Measurements from ENCODE around the gene SLX4IP.

Gene SLX4IP

GRCh38 chr20:10652185-10652584, 217.1 kb downstream of the SLX4IP start:
- H3K4me3 ChIP-seq (ENCODE audit: low read length) = no peak overlapping the region
- no peak for TF ChIP-seq CTCF (IDR thresholded peaks at IDR 0.05; ENCODE audit: insufficient read depth, low read depth, low read length, missing control alignments)
- no peak for DNase-seq (ENCODE audit: low read depth)

- DNase-seq (ENCODE audit: low read depth) = no peak
- TF ChIP-seq CTCF (IDR thresholded peaks at IDR 0.05; ENCODE audit: insufficient read depth, low read depth, low read length, missing control alignments) = no peak
- no peak overlapping the region for H3K4me3 ChIP-seq (ENCODE audit: low read length)
Observed at GRCh38 chr20:10652660-10653261, 217.7 kb downstream of the SLX4IP start.

DNA sequence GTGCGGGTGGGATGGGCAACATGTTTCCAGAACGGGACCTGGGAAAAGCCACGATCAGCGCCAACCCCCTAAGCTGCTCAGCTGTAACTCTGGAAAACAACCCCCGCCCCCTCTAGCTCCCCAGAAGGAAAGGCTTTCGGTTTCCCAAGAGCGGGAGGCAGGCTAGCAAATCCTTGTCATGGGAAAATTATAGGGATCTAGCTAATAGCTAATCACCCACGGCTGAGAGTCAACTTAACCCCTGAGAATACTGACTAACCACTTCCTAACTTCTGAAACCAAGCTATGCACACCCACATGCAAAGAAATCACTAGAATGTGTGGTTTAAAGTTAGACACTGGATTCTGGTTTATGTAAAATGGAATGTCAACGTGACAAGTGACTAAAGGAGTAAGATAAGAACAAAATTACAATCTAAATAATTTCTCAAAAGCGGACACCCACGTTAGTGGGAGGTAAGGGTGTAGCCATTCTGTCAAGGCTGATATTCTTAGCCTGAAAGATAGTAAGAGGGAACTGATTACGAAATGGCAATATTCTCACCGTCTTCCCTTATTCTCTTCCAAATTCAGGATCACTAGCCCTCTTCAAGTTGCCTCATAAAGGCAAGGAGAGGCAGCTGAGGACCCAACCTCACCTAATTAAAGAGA, 218.6 kb downstream of the SLX4IP start:
- H3K4me3 ChIP-seq (ENCODE audit: low read length) = no peak overlapping the region
- TF ChIP-seq CTCF (IDR thresholded peaks at IDR 0.05; ENCODE audit: insufficient read depth, low read depth, low read length, missing control alignments) = no peak
- no peak for DNase-seq (ENCODE audit: low read depth)

- no peak for DNase-seq (ENCODE audit: low read depth)
- no peak overlapping the region for H3K4me3 ChIP-seq (ENCODE audit: low read length)
- TF ChIP-seq CTCF (IDR thresholded peaks at IDR 0.05; ENCODE audit: insufficient read depth, low read depth, low read length, missing control alignments) = no peak
Observed at GRCh38 chr20:10654250-10654610, 219.1 kb downstream of the SLX4IP start.

DNA sequence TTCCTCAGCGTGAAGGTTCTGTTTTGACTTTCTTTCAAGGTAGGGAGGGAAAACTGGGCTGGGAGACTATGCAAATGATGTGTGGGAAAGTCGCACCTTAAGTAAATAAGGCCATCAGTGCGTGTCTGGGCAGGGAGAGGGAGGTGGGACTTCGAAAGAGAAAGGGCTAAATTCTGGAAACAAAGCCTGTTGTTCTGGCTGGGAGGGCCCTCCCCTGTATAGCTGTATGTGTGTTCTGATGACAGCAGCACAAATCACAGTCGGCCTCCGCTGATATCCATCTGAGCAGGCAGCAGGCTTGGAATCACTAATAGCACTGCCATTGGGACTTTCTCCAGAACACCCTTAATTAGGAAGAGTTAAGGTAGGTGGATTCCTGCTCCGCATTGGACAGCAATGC, 219.5 kb downstream of the SLX4IP start:
- TF ChIP-seq CTCF (IDR thresholded peaks at IDR 0.05; ENCODE audit: insufficient read depth, low read depth, low read length, missing control alignments) = no peak
- peak overlapping the region; percentile 12 for H3K4me3 ChIP-seq (ENCODE audit: low read length)
- DNase-seq (ENCODE audit: low read depth) = peak; percentile 97

DNA sequence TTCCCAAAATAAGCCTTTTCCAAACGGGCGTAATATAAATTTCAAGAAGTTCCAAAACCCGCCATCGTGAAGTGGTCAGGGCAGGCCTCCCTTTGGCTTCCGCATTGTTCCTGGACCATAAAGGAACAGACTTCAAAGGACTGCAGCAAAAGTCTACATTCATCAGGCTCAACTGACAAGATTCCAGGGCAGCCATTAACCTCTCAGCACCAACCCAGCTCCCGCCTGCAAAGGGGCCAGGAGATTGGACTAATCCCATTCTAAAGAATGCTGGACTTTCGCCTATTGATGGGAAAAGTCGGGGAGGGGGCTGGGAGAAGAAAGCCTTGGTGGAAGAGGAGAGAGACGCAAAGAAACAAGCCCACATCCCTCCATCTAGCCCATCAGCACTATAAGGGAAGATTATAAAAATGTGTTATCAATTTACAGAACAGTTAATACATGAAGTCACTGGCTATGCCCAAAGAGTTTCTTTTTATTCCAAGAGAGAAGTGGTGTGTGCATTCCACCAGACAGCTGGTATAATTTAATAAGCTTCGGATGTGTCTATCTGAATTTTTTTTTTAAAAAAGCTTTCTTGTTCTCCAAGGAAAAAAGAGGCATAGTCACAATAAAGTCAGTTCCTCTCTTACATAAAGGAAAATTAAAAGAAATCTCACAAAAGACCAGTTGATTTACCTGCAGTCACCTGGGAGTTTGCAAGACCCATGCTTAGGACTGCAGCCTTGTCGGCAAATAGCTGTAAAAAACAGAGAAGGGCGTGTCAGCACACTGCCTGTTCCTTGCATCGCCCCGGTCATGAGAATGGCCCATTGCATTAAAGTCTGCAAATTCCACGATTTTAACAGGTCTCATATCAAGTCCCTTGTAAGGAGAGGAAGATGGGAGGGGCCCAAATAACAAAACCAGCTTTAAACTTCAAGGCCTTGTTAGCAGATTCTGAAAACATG, 220.9 kb downstream of the SLX4IP start:
- no peak overlapping the region for H3K4me3 ChIP-seq (ENCODE audit: low read length)
- TF ChIP-seq CTCF (IDR thresholded peaks at IDR 0.05; ENCODE audit: insufficient read depth, low read depth, low read length, missing control alignments) = no peak
- DNase-seq (ENCODE audit: low read depth) = no peak
